SHP77 (cell line): Measurements from ENCODE around the gene PIGL.
"Not testable (repeated sequence)": the region's sequence is repeated elsewhere in the genome, so short reads cannot be mapped to it uniquely, and the experiment has no call there.

ENCODE experiments used
- DNase-seq, 2 experiments: peaks; one replicate each; lab custom pipeline; 2025; lab: John Stamatoyannopoulos, UW

Gene PIGL

DNA sequence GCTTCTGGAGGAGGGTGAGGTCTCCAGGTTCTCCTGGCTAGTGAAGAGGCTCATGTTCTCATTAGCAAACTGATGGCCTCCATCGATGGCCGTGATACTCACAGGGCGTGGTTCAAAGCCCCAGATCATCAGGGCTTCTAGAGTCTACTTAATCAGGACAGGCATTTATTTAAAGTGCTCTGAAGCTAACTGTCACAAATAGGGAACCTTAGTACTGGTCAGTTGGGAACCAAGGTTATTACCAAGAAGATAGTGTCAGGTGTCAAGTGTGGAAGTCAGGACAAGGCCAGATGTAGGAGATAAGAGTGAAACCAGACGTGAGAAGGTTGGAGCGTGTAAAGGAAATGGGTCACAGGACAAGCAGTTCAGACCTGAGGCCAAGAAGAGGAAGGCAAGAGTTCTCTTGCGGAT lies 56.9 kb downstream of the PIGL start:
- DNase-seq: no peak

DNA sequence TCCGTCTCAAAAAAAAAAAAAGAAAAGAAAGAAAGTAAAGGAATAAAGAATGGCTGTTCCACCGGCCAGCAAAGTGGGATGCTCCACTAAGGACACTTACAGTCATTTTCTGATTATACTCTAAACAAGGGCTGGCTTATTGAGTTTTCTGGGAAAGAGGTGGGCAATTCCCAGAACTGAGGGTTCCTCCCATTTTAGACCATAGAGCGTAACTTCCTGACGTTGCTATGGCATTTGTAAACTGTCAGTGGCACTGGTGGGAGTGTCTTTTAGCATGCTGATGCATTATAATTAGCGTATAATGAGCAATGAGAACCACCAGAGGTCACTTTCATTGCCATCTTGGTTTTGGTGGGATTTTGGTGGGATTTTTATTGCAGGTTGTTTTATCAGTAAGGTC lies 58.0 kb downstream of the PIGL start:
- no peak for DNase-seq

DNA sequence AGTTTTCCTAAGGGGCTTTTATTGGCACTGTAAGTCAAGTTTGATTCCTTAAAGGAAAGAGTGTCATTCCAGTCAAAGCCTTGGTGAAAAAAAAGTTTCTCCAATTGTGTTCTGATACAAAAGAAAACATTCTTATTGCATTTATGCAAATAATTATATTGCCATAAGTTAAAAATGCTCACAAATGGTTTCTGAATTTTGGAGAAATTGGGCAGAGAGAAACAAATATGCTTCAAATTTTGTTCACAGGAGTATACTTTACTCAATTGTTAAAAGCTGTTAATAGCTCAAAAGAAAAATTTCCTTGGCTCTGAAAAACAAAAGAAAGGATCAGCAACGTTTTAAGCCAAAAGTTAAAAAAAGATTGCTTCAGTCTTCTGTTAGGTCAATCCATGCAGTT lies 60.2 kb downstream of the PIGL start:
- DNase-seq: no peak

DNA sequence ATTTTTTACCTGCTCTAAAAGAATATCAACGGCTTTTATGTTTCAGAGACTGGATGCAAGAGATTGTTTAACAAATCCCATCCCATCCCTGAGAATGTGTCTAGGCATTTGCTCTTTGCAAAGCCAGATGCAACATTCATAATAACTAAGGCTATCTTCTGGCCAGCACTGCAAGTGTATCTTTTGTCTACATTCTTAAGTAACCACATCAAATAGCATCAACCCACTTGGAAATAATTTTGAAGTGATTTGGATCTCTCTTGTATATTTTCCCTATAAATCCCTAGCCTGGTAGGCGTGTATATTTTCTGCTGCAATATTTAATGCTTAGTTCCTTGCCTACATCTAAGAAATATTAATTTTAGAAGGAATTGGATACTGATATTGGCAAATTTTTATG lies 64.3 kb downstream of the PIGL start:
- DNase-seq: no peak

DNA sequence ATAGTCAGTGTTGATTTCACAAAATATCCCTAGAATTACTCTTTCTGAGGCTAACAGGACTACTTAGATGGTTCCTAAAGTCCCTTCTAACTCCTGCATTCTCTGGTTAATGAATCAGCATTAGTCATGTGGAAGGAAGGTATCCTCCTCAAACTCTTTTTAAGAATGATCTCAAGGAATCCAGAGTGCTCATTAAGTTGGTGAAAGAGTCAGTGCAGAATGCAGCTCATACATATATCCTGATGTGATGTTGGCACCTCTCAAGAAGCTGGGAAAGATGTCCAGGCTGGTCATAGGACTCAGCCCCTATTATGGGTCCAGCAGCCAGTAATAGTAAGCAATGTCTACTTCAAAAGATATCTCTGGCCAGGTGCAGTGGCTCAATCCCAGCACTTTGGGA lies 65.5 kb downstream of the PIGL start:
- no peak for DNase-seq

DNA sequence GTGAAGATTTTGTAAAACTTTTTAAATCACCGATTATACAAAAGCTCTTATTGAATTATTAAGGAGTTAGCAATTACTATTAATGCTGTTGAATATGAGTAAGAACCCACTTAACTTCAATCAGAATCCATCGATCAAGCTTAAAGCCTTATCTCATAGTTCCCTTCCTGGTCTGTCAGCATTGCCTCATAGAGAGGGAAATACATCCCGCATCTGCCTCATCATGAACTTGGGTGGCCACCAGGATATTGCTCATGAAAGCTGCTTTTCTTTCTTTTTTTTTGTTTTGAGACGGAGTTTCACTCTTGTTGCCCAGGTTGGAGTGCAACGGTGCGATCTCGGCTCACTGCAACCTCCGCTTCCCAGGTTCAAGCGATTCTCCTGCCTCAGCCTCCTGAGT lies 66.7 kb downstream of the PIGL start:
- no peak for DNase-seq

DNA sequence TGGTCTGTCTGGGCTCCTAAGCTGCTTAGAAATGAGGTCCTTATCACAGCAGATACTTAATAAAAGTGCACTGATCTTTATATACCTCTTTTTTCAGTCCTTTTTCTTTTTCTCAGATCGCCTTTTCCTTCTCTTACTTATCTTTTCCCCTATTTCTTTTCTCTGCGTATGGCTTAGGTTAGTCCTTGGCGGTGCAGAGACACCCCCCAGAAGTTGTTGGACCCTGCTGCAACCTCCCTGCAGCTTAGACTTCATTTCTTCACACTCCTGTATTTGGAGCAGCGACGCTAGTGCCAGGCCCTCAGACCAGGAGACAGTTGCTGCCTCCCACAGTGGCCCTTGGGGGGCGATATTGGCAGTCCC lies 68.6 kb downstream of the PIGL start:
- no peak for DNase-seq

DNA sequence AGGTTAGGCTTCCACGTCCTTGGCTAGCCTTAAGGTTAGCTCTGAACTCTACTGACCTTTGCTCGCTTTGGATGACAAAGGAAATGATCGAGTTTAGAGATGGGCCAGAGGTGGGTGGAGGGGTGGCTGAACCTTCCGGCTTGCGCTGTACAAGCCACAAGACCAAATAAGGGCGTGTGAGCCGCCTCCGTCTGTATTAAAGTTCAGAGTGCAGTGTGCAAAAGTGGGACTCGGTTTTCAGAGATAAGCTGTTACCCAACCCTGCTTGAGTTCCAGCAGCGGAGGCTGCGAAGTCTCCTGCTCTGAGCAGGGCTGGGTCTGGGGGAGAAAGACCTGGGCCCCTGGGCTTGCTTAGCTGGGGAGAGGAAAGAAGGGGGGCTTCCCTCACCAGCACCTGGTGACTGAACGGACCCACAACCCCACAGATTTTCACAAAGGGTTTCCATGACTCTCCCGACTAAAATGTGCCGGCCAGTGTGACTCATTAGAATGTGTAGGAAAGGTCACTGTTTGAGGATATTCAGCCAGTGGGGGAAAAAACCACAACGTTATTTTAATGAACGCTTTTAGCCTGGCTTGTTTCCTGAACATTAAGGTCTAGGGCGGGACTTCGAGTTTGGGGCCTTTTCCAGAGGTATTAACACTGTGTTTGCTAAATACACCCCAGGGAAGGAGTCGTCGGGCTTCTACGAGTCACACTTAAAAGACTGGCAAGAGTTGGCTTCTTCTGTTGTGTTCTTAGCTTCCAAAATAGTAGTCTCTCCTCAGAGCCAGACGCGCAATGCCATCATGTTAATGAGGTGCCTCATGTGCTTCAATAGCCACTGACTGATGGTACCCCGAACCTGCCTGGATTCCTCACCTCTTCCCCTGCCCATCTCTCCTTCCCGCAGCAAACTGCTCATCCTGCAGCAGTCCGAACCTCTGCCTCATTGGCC lies 69.3 kb downstream of the PIGL start:
- DNase-seq: peak; percentile 56 to 70

DNA sequence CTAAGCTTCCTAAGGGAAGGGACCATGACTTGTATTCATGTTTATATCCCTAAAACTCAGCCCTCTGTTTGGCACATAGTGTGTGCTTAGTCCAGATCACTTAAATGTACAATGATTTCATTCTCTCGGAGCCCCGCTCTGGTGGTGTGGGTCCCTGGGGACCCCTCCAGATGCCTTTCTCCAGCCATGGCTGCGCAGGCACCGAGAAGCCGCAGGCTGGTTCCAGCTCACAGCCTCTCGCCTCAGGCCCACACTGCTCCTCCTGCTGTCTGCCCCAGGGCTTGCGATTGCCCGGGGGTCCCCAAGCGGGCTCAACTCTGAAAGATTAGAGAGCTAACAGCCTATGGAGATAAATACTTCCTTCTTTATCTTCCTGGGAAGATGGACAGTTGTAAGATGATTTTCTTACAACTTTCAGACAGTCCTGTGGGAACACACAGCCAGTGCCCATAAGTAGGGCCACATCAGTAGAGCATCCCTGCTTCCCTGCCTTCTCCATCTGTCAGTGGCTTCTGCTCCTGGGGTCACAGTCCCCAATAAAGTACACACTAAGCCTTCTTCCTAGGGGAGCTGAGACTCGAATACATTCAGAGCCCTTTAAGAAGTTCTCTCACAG lies 70.0 kb downstream of the PIGL start:
- no peak for DNase-seq

DNA sequence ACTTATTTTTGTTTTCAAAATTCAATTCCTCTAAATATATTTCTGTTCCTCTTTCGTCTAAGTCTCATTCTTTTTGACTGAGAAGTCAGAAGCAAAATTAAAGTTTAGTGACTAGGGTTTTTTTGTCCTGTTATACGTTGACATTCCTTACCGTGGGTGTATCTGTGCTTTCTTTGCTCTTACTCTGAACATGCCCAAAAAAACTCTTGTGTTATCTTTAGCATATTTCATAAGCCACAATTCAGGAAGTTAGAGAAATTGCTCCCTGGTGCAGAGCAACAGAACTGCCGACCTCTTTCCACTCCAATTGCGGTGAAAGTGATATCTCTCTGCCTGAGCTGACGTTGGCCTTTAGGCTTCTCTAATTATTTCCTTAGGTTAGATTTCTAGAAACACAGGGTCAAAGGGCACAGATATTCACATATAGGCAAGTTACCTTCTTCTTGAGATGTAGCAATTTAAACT lies 70.6 kb downstream of the PIGL start:
- no peak for DNase-seq

DNA sequence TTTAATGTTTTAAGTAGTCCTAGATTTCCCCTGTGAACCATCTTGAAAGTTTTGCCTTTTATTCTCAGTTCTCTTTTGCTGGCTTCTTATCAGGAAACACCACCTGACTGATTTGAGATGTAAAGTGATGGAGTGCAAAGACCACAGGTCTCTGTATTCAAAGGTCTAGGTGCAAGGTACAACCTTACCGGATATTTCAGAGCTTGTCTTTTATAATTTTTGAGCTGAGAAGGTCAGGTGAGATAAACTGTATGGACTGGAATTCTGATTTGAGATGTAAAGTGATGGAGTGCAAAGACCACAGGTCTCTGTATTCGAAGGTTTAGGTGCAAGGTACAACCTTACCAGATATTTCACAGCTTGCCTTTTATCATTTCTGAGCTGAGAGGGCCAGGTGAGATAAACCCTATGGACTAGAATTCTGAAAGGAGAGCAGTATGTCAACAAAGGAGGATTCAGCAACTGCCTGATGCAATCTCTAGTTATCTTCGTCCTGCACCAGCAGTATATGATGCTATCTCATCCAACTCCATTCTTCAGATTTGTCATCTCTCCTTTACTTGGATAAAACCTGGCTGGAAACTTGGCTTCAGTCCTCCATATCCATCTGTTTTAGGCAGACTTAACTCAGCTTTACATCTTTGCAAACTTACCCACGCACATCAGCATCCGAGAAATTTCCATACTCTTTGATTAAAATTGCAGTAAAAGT lies 72.0 kb downstream of the PIGL start:
- DNase-seq: no peak

DNA sequence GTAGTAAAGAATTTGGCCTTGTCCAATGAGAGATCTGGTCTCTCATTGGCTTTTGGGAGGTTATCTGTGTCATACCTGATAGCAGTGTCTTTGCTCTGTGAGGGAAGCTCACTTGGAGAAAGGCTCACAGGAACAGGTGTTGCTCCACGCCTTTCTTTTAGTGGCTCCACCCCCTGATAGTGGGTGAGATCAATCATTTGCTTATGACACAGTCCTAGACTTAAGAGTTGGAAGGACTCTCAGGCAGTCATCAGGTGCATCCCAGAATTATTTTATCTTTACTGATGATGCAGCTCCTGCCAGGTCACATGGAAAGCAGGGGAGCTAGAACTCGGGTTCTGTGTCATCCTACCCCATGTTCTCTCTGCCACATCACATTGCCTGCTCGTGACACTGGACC lies 76.9 kb downstream of the PIGL start:
- DNase-seq: no peak

DNA sequence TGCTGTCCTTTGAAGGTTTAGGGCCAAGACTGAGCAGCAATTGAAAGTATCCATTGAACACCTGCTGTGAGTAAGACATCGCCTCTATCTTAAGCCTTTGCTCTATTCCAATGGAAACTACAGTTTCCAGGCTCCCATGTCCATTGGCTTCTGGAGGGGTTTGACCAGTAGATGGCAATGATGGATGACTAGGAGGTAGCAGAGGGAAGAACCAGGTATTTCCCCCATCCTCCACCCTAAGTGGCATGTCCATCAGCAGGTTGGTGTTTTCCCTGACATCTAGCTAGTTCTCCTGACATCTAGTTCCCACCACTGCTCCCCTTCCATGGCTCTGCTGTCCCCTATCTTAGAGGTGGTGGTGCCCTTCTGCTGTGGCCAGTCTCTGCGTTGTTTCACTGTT lies 77.5 kb downstream of the PIGL start:
- no peak for DNase-seq

DNA sequence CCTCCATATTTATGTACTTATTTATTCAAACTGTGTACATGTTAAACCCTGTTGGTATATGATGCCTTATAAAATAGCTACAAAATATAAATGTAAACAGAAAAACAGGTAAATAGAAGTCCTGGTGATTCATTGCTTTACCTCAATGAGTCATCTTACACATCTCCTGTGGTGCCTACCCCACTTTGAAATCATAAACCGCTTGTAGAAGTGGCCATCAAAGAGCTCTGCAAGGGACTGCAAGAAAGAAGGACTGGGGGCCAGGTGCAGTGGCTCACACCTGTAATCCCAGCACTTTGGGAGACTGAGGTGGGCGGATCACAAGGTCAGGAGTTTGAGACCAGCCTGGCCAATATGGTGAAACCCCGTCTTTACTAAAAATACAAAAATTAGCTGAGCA lies 79.1 kb downstream of the PIGL start:
- DNase-seq: not testable (repeated sequence)

DNA sequence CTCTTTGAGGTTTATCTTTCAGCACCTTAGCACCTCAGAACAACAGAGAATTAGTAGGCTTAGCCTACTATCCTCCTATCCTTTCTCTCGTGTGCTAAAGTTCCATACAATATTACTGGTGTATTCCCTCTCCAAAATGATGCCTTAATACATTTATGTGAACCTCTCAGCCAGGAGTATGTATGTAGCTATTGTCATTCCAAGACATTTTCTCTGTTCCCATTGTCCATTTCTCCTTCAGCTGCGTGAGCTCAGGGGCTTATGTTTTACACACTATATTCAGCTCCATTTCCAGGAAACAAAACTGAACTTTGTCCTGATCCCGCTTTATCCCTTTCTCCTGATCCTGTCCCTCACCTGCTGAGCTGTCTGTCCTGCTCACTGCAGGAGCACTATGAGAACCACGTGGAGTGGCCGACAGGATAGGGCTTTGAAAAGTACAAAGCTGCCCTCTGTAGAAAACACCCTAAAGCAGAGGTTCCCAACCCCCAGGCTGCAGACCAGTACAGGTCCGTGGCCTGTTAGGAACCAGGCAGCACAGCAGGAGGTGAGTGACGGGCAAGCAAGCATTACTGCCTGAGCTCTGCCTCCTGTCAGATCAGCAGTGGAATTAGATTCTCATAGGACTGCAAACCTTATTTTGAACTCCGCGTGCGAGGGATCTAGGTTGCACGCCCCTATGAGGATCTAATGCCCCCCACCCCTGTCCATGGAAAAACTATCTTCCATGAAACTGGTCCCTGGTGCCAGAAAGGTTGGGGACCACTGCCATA lies 80.5 kb downstream of the PIGL start:
- no peak for DNase-seq

DNA sequence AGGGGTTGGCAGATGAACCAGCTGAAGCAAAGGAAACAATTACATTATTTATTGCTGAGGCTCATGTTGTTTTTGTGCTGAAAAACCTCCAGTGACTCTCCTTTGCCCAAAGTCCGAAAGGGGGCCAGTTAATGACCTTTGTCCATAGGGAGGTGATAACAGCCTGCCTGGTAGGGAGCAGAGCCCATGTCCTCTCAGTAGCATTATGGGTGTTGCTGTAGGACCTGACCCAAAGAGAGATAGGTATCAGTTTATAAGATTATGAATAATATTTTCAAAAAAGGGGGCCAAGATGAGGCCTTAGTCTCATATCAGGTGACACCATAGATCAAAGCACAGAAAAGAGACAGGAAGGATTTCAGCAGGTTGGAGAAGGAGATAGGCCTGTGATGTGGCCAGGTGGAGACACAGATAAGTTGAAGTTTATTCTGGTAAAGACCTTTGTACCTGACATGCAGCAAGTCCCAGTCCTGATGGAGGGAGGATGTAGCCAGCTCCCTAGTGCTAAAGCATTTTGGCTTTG lies 81.2 kb downstream of the PIGL start:
- DNase-seq: no peak

DNA sequence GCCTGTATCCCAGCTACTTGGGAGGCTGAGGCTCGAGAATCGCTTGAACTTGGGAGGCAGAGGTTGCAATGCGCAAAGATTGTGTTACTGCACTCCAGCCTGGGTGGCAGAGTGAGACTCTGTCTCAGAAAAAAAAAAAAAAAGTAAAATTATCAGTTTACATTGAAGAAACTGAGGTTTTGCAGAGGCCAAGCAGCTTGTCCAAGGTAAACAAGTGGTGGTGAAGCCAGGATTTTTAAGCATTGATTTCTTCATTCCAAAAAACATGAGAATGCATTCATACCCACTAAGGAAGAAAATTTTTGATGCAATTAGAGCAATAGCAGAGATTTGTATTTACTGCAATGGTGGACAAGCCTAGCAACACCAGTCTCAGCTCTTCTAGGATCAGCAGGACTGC lies 83.5 kb downstream of the PIGL start:
- DNase-seq: no peak

DNA sequence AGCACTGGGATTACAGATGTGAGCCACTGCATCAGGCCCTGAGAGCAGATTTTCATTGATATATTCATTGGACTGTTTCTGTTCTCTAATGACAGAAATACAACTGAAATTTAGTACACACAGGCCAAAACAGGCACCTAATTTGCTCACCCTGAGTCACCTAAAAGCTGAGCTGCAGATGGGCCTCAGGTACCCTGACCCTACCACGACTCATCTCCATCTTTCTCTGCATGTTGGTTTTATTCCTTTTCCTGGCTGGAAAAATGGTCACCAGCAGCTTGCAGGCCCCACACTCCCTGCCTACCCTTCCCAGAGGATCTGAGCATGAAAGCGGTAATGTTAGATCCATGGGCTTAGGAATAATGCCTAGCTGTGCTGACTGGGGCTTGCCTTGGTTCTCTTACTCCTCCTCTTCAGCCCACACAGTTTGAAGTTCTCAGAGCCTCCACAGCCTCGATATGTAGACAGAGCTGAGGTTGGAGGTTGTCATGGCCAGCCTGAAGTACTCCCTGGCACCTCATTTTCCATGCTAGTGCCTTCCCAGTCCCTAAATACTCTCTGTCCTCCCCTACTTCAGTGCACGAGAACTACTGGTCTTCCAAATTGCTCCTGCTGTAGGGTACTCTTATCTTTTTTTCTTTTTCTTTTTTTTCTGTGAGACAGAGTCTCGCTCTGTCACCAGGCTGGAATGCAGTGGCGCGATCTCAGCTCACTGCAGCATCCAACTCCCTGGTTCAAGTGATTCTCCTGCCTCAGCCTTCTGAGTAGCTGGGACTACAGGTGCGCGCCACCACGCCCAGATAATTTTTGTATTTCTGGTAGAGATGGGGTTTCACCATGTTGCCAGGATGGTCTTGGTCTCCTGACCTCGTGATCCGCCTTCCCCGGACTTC lies 85.2 kb downstream of the PIGL start:
- no peak for DNase-seq

DNA sequence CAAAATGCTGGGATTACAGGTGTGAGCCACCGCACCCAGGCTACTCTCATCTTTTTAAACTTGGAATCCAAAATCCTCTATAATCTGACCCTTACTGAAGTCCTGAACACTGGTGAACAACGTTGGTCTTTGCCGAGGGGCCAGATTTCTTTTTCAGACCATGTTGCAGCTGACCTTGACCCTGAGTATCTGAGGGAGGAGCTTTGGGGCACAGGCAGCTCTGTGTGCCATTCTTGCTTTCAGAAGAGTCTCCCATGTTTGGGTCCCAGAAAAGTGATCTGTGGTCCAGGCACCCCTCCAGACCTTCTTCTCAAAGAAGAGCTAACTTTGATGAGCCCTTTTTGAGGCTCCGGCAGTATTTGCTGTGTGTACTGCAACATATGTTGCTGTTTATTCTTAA lies 85.8 kb downstream of the PIGL start:
- no peak for DNase-seq

DNA sequence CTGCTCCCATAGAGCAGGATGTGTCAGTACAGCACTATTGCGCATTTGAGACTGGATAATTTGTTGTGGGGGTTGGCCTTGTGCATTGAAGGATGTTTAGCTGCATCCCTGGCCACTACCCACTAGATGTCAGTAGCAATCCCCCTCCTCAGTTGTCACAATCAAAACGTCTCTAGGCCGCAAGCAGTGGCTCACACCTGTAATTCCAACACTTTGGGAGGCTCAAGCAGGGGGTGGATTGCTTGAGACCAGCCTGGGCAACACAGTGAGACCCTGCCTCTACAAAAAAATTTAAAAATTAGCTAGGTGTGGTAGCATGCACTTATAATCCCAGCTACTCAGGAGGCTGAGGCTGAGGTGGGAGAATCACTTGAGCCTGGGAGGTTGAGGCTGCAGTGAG lies 87.8 kb downstream of the PIGL start:
- DNase-seq: peak; percentile 81

DNA sequence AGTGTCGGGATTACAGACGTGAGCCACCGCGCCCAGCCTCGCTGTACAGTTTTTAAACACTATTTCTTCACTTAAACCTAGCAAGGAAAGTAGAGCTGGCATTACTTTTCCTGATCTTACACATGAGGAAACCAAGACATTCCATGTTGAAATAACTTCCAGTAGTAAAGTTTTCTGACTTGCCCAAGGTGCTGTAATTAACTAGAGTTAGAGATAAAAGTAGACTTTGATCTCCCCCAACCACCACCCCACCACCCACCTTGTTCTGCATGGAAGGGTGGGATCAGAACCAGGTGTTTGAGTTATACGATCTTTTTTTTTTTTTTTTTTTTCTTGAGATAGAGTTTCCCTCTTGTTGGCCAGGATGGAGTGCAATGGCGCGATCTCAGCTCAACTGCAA lies 89.2 kb downstream of the PIGL start:
- DNase-seq: no peak
